ENCODE results near the gene ATP6AP2.
A peak's percentile ranks its signal among the peaks of the same experiment; 100 is the strongest.
"Not testable (repeated sequence)": the region's sequence is repeated elsewhere in the genome, so short reads cannot be mapped to it uniquely, and the experiment has no call there.

ATP6AP2 gene

DNA sequence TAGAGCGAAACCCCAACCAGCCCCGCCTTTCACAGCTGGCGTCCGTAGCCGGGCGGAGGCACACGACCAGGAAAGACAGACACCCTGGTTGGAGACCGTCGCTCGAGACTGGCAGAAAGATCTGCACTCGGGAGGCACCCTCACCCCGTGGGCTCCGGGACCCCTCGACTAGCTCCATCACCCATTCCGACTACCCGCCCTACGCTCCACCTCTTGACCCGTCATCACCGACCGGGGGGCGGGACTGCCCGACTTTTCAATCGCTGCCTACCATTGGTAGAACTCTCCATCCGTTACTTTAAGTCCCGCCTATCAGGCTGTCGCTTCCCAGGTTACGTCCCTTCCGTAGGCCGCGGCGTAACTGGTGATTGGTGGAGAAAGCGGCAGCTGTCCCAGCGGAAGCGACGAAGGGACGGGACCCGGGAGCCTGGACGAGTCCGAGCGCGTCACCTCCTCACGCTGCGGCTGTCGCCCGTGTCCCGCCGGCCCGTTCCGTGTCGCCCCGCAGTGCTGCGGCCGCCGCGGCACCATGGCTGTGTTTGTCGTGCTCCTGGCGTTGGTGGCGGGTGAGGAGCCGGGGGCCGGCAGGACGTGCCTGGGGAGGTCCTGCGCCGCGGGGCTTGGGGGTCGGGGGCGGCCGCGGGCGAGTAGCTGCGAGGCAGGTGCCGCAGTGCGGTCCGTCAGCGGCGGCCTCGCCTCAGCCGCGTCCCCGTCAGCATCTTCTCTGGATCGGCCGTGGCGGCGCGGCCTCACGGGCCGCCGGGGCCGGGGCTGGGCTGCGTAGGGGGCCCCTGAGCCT, at the start of gene ATP6AP2:
Gene ATP6AP2, plus strand, starts transcription at position 434 of the 799 bp plus-strand sequence. Its CDS starts 96 bp downstream, at position 530.
- DNase-seq = peak; percentile 91

GRCh38 chrX:40531056-40531826, 49.5 kb upstream of the ATP6AP2 start:
- no peak for DNase-seq

DNA sequence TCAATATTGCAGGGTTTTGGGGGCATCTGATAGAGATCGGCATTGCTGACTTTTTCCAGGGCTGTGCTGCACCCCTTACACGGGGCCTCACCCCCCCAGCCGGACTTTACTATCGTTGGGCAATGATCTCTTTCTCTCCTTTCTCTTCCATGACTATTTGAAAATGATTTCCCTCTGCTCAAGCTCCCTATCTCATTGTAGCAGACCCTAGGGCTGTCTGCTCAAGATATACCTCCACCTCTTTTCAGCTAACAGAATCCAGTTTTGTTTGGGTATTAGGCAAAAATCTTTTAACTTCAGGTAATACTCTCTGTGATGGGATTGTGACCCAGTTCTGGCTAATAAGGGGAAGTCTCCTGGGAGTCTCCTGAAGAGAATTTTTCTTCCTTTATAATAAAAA, 43.5 kb upstream of the ATP6AP2 start:
- DNase-seq = no peak

GRCh38 chrX:40538406-40538805, 42.4 kb upstream of the ATP6AP2 start:
- DNase-seq = no peak

DNA sequence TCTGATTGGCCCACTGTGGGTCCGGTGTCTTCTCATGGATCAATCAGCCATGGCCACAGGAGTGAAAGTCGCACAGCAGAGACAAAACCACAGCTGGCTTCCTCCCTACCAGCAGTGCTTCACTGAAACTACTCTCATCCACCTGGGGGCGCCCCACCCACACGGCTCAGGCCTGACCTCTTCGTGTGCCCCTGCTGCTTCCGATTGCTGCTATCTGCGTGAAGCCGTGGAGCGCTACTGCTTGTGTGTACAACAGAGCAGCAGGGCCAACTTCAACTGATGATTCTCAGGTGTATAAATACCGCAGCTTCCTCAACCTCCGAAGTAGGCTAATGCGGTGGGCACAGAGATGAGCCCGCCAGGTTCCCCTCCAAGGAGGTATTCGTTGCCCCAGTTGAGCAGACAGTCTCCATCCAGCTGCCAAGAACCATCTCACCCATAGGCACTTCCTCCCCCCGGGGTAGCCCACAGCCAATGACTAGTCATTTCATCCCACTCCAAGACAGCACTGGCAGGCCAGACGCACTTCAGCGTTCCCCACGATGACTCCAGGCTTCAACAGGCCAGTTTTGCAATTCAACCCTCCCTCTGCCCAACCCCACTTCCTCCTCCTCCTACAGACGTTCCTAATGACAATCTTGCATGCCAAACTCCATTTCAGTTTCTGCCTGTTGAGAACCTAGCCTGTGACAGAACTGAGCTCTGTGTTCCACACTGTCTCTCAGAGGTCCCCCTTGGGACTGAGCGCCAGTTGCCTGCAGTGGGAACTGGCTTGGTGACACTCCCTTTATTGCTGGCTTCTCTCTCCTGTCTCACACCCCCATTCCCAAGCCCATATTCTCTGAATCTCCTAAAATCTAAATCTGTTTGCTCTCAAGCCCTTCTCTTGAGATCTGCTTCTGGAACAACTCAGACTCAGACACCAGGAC, 41.3 kb upstream of the ATP6AP2 start:
- DNase-seq = peak; percentile 73

DNA sequence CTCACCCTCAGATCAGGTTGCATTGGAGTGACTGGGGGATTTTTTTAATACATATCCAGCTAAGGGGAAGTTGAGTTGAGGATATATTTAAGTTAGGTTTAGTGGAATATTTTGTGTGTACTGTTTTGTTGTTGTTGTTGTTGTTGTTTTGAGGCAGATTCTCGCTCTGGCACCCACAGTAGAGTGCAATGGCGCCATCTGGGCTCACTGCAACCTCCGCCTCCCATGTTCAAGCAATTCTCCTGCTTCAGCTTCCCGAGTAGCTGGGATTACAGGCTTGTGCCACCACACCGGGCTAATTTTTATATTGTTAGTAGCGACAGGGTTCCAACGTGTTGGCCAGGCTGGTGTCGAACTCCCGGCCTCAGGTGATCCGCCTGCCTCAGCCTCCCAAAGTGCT, 38.6 kb upstream of the ATP6AP2 start:
- no peak for DNase-seq

DNA sequence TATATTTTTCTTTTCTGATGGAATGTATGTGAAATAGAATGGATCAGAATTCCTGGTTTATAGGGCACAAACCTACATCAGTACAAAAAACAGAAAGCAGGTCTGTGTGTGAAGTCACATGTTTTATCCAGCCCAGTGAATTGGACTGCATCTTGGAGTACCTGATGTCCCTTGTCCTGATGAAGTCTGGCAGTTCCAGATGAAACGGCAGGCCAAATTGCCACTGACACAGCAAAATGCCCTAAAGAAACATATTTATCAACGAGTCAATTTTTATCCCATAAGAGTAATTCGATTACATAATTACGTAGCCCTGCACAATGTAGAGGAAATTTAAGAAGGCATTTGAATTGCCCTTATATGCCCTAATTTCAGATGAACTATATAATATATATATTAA, 37.8 kb upstream of the ATP6AP2 start:
- DNase-seq = no peak

GRCh38 chrX:40543661-40544328, 37.0 kb upstream of the ATP6AP2 start:
- peak; percentile 52 for DNase-seq

DNA sequence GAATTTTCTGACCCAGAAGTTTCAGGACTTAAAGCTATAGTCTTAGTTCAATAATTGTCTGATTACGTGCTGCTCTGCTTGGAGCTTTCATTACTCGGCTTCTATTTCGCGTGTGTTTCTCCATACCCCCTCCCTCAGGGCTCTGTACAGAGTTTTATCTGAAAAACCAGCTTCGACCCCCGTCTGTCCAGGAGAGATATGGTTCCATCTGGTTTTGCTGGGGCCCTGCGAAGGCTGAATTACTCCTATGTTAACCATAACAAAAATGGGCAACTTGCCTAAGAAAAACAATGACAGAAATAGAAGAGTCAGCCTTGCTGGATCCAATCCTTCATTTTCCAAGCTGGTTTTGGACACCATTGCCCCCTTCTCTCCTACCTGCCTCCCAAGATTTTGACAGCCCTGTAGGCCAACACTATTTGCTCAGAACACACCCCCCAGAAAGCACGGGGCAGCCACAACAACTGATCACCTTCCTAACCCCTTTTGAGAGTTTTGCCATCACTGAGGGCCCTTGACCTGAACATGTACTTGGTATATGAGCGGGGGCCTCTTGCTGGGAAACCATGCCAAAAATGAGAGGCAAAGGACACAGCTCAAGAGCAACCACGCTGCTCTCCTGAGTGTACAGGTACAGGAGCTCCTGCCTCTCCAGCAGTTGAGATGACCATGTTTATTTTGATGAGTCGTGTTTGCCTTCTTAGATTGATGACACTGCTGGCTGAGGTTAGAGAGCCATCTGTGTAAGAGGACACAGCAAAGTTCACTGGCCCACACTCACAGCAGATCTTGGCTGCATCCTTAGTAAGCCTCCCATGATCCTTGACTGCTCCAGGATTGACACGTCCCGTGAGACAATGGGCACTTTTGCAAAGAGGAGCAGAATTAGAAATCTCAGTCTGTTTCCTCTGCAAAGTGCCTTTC, 36.2 kb upstream of the ATP6AP2 start:
- DNase-seq = peak; percentile 10

DNA sequence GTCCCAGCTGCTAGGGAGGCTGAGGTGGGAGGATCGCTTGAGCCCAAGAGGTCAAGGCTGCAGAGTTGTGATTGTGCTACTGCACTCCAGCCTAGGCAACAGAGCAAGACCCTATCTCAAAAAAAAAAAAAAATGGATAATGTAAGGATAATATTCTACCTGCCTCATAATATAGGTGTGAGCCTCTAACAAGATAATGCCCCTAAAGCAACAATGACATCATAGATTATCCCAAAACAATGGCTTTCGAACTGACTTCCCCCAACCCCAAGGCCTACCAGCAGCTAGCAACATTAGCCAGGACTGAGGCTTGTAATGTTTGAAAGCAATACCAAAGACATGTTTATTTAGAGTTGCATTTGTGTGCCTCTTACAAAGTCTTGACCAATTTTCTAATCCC, 33.9 kb upstream of the ATP6AP2 start:
- DNase-seq = no peak

DNA sequence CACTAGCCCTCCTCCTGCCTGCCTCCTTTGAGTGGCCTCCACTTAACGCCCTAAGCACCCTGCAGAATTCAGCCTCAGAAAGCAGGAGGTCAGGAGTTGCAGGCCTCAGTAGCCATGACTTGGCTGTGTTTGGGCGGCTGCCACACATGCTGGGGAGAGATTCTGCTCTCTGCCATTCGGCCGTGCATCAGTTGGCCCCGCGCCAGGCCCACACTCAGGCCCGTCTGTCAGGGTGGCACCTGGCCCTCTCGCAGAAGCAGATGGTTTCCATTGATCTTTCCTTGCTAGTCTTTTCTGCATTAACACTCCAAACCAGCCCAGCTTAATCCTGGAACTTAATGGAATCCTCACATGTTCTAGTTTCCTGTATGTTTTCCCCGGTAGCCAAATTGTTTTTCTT, 30.7 kb upstream of the ATP6AP2 start:
- no peak for DNase-seq

DNA sequence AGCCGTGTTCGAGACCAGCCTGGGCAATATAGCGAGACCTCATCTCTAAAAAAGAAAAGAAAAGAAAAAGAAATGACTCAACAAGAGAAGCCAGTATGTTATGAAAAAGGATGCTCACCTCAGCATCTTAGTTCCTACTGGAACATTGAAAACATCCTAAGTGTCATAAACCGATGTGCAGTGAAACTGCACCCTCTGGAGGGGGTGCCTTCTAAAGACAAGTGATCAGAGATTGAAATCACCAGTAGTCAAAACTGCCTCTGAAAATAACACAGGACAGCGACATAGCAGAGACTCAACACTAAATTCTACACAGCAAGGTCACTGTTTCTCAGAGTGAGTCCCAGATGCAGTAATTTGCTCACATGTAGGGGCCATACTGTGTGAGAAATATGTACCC, 28.0 kb upstream of the ATP6AP2 start:
- peak; percentile 24 for DNase-seq

GRCh38 chrX:40558590-40558989, 22.2 kb upstream of the ATP6AP2 start:
- DNase-seq = no peak

DNA sequence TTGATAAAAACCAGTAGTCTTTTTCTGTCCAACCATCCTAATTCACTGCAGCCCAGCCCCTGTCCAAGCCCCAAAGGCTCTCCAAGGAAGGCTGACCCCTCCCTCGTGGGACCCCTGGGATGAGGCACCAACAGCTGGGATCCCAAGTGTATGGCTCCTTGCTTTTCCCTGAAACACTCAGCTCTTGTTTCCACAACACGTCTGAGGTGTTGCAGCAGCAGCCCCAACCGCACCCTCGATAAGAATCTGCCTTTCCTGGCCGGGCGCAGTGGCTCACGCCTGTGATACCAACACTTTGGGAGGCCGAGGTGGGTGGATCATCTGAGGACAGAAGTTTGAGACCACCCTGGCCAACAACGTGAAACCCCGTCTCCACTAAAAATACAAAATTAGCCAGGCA, 17.0 kb upstream of the ATP6AP2 start:
- DNase-seq = no peak

DNA sequence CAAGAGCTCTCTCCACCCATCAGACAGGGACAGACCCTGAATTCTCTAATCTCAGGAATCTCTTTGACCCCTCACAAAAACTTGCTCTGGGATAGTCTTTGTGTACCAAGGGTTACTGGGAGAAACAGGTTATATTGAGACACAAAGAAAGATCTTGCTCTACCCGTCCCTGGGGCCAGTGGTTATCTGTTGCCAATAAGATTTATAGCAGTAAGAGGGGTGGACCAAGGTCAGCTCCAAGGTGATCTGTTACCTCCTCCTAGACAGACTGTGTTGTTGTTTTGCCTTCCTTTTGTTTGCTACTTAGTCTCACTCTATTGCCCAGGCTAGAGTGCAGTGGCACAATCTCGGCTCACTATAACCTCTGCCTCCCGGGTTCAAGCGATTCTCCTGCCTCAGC, 16.3 kb upstream of the ATP6AP2 start:
- DNase-seq = no peak

- no peak for DNase-seq
Measured at GRCh38 chrX:40570346-40571093, 10.2 kb upstream of the ATP6AP2 start.

GRCh38 chrX:40571164-40571563, 9.6 kb upstream of the ATP6AP2 start:
- not testable (repeated sequence) for DNase-seq

DNA sequence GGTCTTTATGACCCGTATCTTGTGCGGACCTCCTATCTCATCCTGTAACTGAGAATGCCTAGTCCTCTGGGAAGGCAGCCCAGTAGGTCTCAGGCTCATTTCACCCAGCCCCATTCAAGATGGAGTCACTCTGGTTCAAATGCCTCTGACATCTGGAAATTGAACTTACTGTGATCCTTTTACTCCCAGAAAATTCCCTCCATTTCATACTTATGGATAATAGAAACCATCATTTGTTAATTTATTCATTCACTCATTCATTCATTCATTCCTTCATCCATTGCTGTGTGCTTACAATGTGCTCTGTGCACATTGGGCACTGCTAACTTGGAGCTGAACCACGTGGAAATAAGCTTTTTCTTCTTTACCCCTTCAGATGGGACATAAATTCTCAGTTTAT, 9.2 kb upstream of the ATP6AP2 start:
- DNase-seq = no peak

DNA sequence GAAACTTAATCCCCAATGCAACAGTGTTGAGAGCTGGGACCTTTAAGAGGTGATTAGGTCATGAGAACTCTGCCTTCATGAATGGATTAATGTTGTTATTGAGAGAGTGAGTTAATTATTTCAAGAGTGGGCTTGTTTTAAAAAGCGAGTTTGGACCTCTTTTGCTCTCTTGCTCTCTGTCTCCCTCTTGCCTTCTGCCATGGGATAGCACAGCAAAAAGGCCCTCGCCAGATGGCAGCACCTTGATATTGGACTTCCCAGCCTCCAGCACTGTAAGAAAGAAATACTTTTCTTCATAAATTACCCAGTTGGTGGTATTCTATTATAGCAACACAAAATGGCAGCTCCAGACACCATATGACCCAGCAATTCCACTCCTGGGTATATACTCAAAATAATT, 7.0 kb upstream of the ATP6AP2 start:
- DNase-seq = no peak

GRCh38 chrX:40575411-40575810, 5.4 kb upstream of the ATP6AP2 start:
- peak; percentile 57 for DNase-seq

- no peak for DNase-seq
Measured at GRCh38 chrX:40576291-40576690, 4.5 kb upstream of the ATP6AP2 start.

Measured in fibroblast of upper back skin (primary cell).